Vagina (tissue), 2 donors: ENCODE results near the gene MYO18A.

Experiments
- POLR2A ChIP-seq, 2 donors: fragments of 450-650 bp; IDR thresholded peaks; one replicate each; pipeline ENCODE4 v1.6.1; 2017; ENCODE audit warnings: antibody characterized with exemption in 2 of 2, mild to moderate bottlenecking in 2 of 2, moderate library complexity in 2 of 2
- POLR2AphosphoS5 ChIP-seq, 2 donors: sonication (generic); formaldehyde crosslinking; IDR thresholded peaks; one replicate each; pipeline ENCODE4 v1.9.0; 2017; ENCODE audit warnings: antibody characterized with exemption in 2 of 2, mild to moderate bottlenecking in 2 of 2, low read depth in 1 of 2; ENCODE audit not compliant: insufficient read depth in 1 of 2
- TF ChIP-seq, protein P1 (sequence below), 3 experiments: fragments of 450-650 bp in 2 of 3; fragments of 200-600 bp in 1 of 3; sonication (generic) in 1 of 3; IDR thresholded peaks; one replicate each; pipeline ENCODE4 v1.5.1; 2017 to 2019; ENCODE audit warnings: antibody characterized with exemption in 3 of 3, mild to moderate bottlenecking in 2 of 3, moderate library complexity in 2 of 3

DNA sequence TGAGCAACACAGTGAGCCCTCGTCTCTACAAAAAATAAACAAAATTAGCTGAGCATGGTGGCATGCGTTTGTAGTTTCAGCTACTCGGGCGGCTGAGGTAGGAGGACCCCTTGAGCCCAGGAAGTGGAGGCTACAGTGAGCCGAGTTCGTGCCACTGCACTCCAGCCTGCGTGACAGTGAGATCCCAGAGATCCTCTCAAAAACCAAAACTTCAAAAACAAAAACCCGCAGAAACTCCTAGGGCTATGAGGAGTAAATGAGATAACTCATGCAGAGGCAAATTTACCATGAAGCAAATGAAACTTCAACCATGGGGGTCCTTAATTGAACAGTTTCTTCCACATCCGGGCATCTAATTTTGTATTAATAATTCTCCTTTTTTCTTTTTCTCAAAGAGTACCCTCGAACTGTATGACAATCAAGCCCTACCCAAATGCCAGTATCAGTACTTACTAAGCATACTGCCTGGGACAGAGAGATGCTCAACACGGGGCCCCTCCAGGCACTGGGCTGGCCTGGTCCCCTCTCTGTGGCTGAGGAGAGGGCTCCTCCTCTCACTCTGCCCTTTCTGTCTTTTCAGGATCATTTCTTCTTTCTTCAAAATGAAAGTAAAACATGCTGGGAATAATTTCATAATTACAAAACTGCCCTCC, 138.0 kb downstream of the MYO18A start:
- TF ChIP-seq, protein P1, sequence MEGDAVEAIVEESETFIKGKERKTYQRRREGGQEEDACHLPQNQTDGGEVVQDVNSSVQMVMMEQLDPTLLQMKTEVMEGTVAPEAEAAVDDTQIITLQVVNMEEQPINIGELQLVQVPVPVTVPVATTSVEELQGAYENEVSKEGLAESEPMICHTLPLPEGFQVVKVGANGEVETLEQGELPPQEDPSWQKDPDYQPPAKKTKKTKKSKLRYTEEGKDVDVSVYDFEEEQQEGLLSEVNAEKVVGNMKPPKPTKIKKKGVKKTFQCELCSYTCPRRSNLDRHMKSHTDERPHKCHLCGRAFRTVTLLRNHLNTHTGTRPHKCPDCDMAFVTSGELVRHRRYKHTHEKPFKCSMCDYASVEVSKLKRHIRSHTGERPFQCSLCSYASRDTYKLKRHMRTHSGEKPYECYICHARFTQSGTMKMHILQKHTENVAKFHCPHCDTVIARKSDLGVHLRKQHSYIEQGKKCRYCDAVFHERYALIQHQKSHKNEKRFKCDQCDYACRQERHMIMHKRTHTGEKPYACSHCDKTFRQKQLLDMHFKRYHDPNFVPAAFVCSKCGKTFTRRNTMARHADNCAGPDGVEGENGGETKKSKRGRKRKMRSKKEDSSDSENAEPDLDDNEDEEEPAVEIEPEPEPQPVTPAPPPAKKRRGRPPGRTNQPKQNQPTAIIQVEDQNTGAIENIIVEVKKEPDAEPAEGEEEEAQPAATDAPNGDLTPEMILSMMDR (IDR thresholded peaks at IDR 0.05) = no peak
- TF ChIP-seq POLR2AphosphoS5 (IDR thresholded peaks at IDR 0.05; ENCODE audit: insufficient read depth in 1 of 2, low read depth in 1 of 2) = no peak
- no peak for TF ChIP-seq POLR2A (IDR thresholded peaks at IDR 0.05)
